A549 (cell line): Measurements from ENCODE around the gene CIAO2B. TPM values are rescaled to one million over a fixed set of nuclear protein-coding genes. Genes with fewer than 3 reads are reported as not detected.

ENCODE experiments used
- ATAC-seq, 2 experiments: fragments of 200-7000 bp in 1 of 2; fragments of >200 bp in 1 of 2; cut with Nextera tagmentation in 1 of 2; cut with Tn5 transposase in 1 of 2; 3 replicates each; pipeline versions ENCODE4 v1.8.0 to v1.9.1; 2018 to 2020; ENCODE audit warnings: mild to moderate bottlenecking in 1 of 2, moderate library complexity in 1 of 2
- CTCF ChIA-PET: fragments of 300-600 bp; sonication (Branson Sonifier 250); formaldehyde crosslinking; extraction: SDS; loops from one replicate; lab custom pipeline; 2021; ENCODE audit warnings: antibody characterized with exemption, inconsistent platforms; lab: Yijun Ruan, JAX
- POLR2A ChIA-PET: fragments of 350-600 bp; formaldehyde crosslinking; extraction: SDS; loops from one replicate; lab custom pipeline; 2021; ENCODE audit warnings: antibody characterized with exemption, inconsistent platforms; lab: Yijun Ruan, JAX
- DNase-seq, 2 experiments: peaks; one replicate each; pipeline versions ENCODE4 v3.0.0 to v3.0.0-alpha.2; 2011 to 2016; ENCODE audit warnings: low read depth in 1 of 2, low spot score in 1 of 2
- FAIRE-seq: peaks from 2 replicates; lab custom pipeline; 2011; peaks lifted over from hg19 to GRCh38; lab: Jason Lieb, UNC
- H3K27ac ChIP-seq, 2 experiments: fragments of >200 bp; sonication (Bioruptor Twin); formaldehyde crosslinking; 3 replicates each; pipeline ENCODE4 v1.5.1; 2016 to 2017
- H3K4me1 ChIP-seq: fragments of >200 bp; sonication (Bioruptor Twin); formaldehyde crosslinking; 3 replicates; pipeline ENCODE4 v1.6.1; 2016
- H3K4me2 ChIP-seq: fragments of >200 bp; sonication (Bioruptor Twin); formaldehyde crosslinking; 3 replicates; pipeline ENCODE4 v1.6.1; 2016
- H3K4me3 ChIP-seq: fragments of >200 bp; sonication (Bioruptor Twin); formaldehyde crosslinking; 3 replicates; pipeline ENCODE4 v1.5.1; 2016
- H3K9me3 ChIP-seq: fragments of >200 bp; sonication (Bioruptor Twin); formaldehyde crosslinking; 3 replicates; pipeline ENCODE4 v1.6.1; 2016
- CEBPB ChIP-seq, 2 experiments: fragments of >200 bp in 1 of 2; sonication (Bioruptor Twin) in 1 of 2; formaldehyde crosslinking in 1 of 2; IDR thresholded peaks; 2 replicates each; pipeline ENCODE4 v1.6.1; 2012 to 2016
- CHD4 ChIP-seq: fragments of 200-600 bp; sonication (generic); IDR thresholded peaks from 2 replicates; pipeline ENCODE4 v1.6.1; 2016; ENCODE audit warnings: antibody characterized with exemption, mild to moderate bottlenecking, borderline replicate concordance
- ESRRA ChIP-seq: fragments of 150-350 bp; IDR thresholded peaks from 2 replicates; pipeline ENCODE4 v1.6.1; 2014; ENCODE audit warnings: mild to moderate bottlenecking, low read length, borderline replicate concordance
- FOSB ChIP-seq: fragments of 250-450 bp; sonication (Bioruptor Pico); IDR thresholded peaks from 2 replicates; pipeline ENCODE4 v1.5.0; 2020; ENCODE audit warnings: mild to moderate bottlenecking, moderate library complexity
- FOXS1 ChIP-seq: fragments of 250-450 bp; sonication (Bioruptor Pico); IDR thresholded peaks from 2 replicates; pipeline ENCODE4 v1.5.0; 2020; ENCODE audit warnings: mild to moderate bottlenecking, moderate library complexity
- HEYL ChIP-seq: fragments of 250-450 bp; sonication (Bioruptor Pico); IDR thresholded peaks from 2 replicates; pipeline ENCODE4 v1.8.0; 2021; ENCODE audit warnings: mild to moderate bottlenecking, moderate library complexity
- HOXA7 ChIP-seq: fragments of 250-450 bp; sonication (Bioruptor Pico); IDR thresholded peaks from 2 replicates; pipeline ENCODE4 v1.5.0; 2020; ENCODE audit warnings: mild to moderate bottlenecking, moderate library complexity
- HOXB5 ChIP-seq: fragments of 250-450 bp; sonication (Bioruptor Pico); IDR thresholded peaks from 2 replicates; pipeline ENCODE4 v1.5.0; 2020; ENCODE audit warnings: mild to moderate bottlenecking, moderate library complexity
- JUN ChIP-seq, 2 experiments: fragments of >200 bp; sonication (Bioruptor Twin); formaldehyde crosslinking; IDR thresholded peaks; 2 replicates in 1 of 2; 3 replicates in 1 of 2; pipeline ENCODE4 v1.6.1; 2016 to 2017
- KDM1A ChIP-seq: fragments of 200-600 bp; sonication (generic); IDR thresholded peaks from 2 replicates; pipeline ENCODE4 v1.6.1; 2016; ENCODE audit warnings: low read depth, mild to moderate bottlenecking
- MAZ ChIP-seq: fragments of 150-350 bp; IDR thresholded peaks from 2 replicates; pipeline ENCODE4 v1.6.1; 2014; ENCODE audit warnings: antibody characterized with exemption, low read depth, low read length, borderline replicate concordance
- MYC ChIP-seq: IDR thresholded peaks from 2 replicates; pipeline ENCODE4 v1.6.1; 2012; ENCODE audit warnings: mild to moderate bottlenecking, inconsistent platforms, low read length, improper control_type of control experiment, borderline replicate concordance
- NPAS2 ChIP-seq: fragments of 250-450 bp; sonication (Bioruptor Pico); IDR thresholded peaks from 2 replicates; pipeline ENCODE4 v1.8.0; 2022; ENCODE audit warnings: mild to moderate bottlenecking, moderate library complexity, borderline replicate concordance
- NR3C1 ChIP-seq: fragments of >200 bp; sonication (Bioruptor Twin); formaldehyde crosslinking; IDR thresholded peaks from 3 replicates; pipeline ENCODE4 v1.6.1; 2017
- PHF8 ChIP-seq: fragments of 200-600 bp; sonication (generic); IDR thresholded peaks from 2 replicates; pipeline ENCODE4 v1.6.1; 2016; ENCODE audit warnings: low read depth, mild to moderate bottlenecking, antibody characterized with exemption, moderate library complexity, borderline replicate concordance
- POLR2A ChIP-seq: IDR thresholded peaks from 2 replicates; pipeline ENCODE4 v1.6.1; 2012; ENCODE audit warnings: mild to moderate bottlenecking, low read length
- RAD21 ChIP-seq, 2 experiments: fragments of >200 bp in 1 of 2; sonication (Bioruptor Twin) in 1 of 2; formaldehyde crosslinking in 1 of 2; IDR thresholded peaks in 1 of 2; conservative IDR thresholded peaks in 1 of 2; 2 replicates in 1 of 2; 3 replicates in 1 of 2; pipeline ENCODE4 v1.6.1; 2012 to 2018; ENCODE audit warnings: inconsistent platforms in 1 of 2
- RCOR1 ChIP-seq: fragments of 150-350 bp; IDR thresholded peaks from 2 replicates; pipeline ENCODE4 v1.6.1; 2014; ENCODE audit warnings: antibody characterized with exemption, low read length, low read depth
- RNF2 ChIP-seq: fragments of 200-600 bp; sonication (generic); IDR thresholded peaks from 2 replicates; pipeline ENCODE4 v1.6.1; 2016; ENCODE audit warnings: low read depth, mild to moderate bottlenecking, antibody characterized with exemption, moderate library complexity, borderline replicate concordance
- SMC3 ChIP-seq: fragments of >200 bp; sonication (Bioruptor Twin); formaldehyde crosslinking; IDR thresholded peaks from 3 replicates; pipeline ENCODE4 v1.6.1; 2018; ENCODE audit warnings: inconsistent platforms
- TP53 ChIP-seq: fragments of 250-450 bp; sonication (Bioruptor Pico); IDR thresholded peaks from 2 replicates; pipeline ENCODE4 v1.5.0; 2021; ENCODE audit warnings: mild to moderate bottlenecking, moderate library complexity
- ZFP36 ChIP-seq: fragments of 450-650 bp; IDR thresholded peaks from 2 replicates; pipeline ENCODE4 v1.6.1; 2014; ENCODE audit warnings: borderline replicate concordance; ENCODE audit not compliant: partially characterized antibody
- WGBS: methylation state at CpG from one replicate; pipeline ENCODE4 v1.1.6; 2017; ENCODE audit errors: missing lambda C conversion rate; 5-methylcytosine and 5-hydroxymethylcytosine counted together
- polyA plus RNA-seq, 4 experiments: library from polyadenylated mRNA; depleted of rRNA in 3 of 4; stranded (reverse); fragments of >200 nt; fragmentation: RNase III in 1 of 4; extraction: RNeasy Plus Mini Kit Qiagen cat#74134 plus additional on column Dnase treatment in 1 of 4; gene quantifications; 2 replicates in 3 of 4; 3 replicates in 1 of 4; pipeline ENCODE4 v1.2.3, GENCODE V29; 2011 to 2017
- TF ChIP-seq, protein P1 (sequence below): fragments of 250-450 bp; sonication (Bioruptor Pico); IDR thresholded peaks from 2 replicates; pipeline ENCODE4 v1.5.0; 2021; ENCODE audit warnings: mild to moderate bottlenecking, moderate library complexity, borderline replicate concordance
- TF ChIP-seq, protein P2 (sequence below): IDR thresholded peaks from 2 replicates; pipeline ENCODE4 v1.6.1; 2012
- TF ChIP-seq, protein P3 (sequence below): fragments of 450-650 bp; IDR thresholded peaks from 2 replicates; pipeline ENCODE4 v1.6.1; 2014; ENCODE audit warnings: antibody characterized with exemption

Gene CIAO2B
- polyA plus RNA-seq, 2 of the 4 experiments (the other 2 are of a cell fraction): 134 to 140 TPM

- no peak for DNase-seq
- FAIRE-seq: no peak
- ChIA-PET CTCF (interaction anchor here (0.5 to 40.8 kb wide), 4 partner anchors 4 to 237 kb away, joined by 4 to 837 read pairs (median 422); partner anchors contain the start of genes CDH16, PDP2 and RRAD), POLR2A (no interaction called here)
- no peak overlapping the region for H3K4me3 ChIP-seq
- H3K4me2 ChIP-seq: no peak overlapping the region
- H3K27ac ChIP-seq: peak overlapping the region in 1 of 2 experiments; percentile 42; a peak in 1 of 6 replicates
- ATAC-seq: no peak
- peaks cover 9% of the 10 kb centered on the region; the same call in 1 of the 3 replicates for H3K4me1 ChIP-seq
- TF ChIP-seq PHF8 (no peak), NR3C1 (no peak), CEBPB (IDR thresholded peaks at IDR 0.05) (no peak), CHD4 (no peak), JUN (IDR thresholded peaks at IDR 0.05) (no peak), KDM1A (no peak), FOSB (CRISPR knock-in tag) (no peak), ZFP36 (no peak), RNF2 (no peak), RCOR1 (no peak)
- TF ChIP-seq, protein P1, sequence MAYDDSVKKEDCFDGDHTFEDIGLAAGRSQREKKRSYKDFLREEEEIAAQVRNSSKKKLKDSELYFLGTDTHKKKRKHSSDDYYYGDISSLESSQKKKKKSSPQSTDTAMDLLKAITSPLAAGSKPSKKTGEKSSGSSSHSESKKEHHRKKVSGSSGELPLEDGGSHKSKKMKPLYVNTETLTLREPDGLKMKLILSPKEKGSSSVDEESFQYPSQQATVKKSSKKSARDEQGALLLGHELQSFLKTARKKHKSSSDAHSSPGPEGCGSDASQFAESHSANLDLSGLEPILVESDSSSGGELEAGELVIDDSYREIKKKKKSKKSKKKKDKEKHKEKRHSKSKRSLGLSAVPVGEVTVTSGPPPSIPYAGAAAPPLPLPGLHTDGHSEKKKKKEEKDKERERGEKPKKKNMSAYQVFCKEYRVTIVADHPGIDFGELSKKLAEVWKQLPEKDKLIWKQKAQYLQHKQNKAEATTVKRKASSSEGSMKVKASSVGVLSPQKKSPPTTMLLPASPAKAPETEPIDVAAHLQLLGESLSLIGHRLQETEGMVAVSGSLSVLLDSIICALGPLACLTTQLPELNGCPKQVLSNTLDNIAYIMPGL (CRISPR knock-in tag): no peak
- TF ChIP-seq, protein P2, sequence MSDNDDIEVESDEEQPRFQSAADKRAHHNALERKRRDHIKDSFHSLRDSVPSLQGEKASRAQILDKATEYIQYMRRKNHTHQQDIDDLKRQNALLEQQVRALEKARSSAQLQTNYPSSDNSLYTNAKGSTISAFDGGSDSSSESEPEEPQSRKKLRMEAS: no peak
- H3K9me3 ChIP-seq: no peaks in the 10 kb centered on the region
- WGBS: 60% methylated on average over 6 of the region's 6 CpGs
These were observed 15.8 kb downstream of the CIAO2B start for GRCh38 chr16:66918355-66918754.

DNA sequence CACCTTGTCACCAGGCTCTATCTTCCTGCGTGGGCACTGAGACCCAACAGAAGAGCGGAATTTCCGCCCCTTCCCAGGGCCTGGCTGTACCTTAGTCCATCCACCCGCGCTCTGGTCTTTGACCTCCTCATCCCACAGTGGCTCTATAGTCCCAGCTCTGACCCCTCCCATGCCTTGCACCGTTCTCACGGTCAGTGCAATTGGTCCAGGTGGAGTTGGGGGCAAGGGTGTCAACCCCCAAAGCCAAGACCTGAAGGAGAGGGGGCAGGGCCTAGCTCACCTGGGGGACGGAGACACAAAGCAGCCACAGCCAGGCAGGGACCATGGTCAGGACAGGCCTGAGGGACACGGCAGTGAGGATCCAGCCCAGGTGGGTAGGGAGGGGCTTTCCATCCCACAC, 16.5 kb downstream of the CIAO2B start:
- 82% methylated on average over 8 of the region's 9 CpGs for WGBS
- H3K4me3 ChIP-seq: no peak overlapping the region
- ATAC-seq: no peak
- CTCF ChIA-PET: interaction anchor here (1.0 to 40.8 kb wide), 5 partner anchors 3 to 237 kb away, joined by 3 to 837 read pairs (median 7); partner anchors contain the start of genes CDH16, PDP2 and RRAD
- POLR2A ChIA-PET: no interaction called here
- no peak overlapping the region for H3K4me2 ChIP-seq
- DNase-seq: no peak
- TF ChIP-seq MAZ: no peak
- no peak for TF ChIP-seq ZFP36
- no peak for TF ChIP-seq SMC3
- TF ChIP-seq HOXA7 (CRISPR knock-in tag): no peak
- no peak for TF ChIP-seq HEYL
- no peak for TF ChIP-seq CHD4
- TF ChIP-seq, protein P3, sequence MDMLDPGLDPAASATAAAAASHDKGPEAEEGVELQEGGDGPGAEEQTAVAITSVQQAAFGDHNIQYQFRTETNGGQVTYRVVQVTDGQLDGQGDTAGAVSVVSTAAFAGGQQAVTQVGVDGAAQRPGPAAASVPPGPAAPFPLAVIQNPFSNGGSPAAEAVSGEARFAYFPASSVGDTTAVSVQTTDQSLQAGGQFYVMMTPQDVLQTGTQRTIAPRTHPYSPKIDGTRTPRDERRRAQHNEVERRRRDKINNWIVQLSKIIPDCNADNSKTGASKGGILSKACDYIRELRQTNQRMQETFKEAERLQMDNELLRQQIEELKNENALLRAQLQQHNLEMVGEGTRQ: no peak
- no peak for TF ChIP-seq MYC
- no peak for TF ChIP-seq TP53 (CRISPR knock-in tag)
- TF ChIP-seq HOXB5 (CRISPR knock-in tag): no peak
- no peak for TF ChIP-seq RNF2
- no peak for FAIRE-seq
- peak overlapping the region in 1 of 2 experiments; percentile 1; a peak in 1 of 6 replicates for H3K27ac ChIP-seq
- no peaks in the 10 kb centered on the region for H3K9me3 ChIP-seq
- H3K4me1 ChIP-seq: peaks cover 9% of the 10 kb centered on the region; the same call in 1 of the 3 replicates

DNA sequence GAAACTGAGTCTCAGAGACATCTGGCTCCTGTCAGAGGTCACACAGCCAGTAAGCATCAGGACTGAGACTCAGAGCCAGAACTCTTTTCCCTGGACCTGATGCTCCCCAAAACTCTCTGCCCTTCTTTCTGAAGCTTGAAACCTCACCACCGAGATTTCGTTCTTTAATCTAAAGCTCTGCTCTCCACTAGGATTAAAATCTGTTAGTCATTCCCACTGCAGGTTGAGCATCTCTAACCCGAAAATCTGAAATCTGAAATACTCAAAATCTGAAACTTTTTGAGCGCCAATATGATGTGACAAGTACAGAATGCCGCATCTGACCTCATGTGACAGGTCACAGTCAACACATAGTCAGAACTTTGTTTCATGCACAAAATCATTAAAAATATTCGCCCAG, 17.7 kb downstream of the CIAO2B start:
- peaks cover 9% of the 10 kb centered on the region; the same call in 1 of the 3 replicates for H3K4me1 ChIP-seq
- 61% methylated on average over 6 of the region's 6 CpGs for WGBS
- no peak overlapping the region for H3K4me2 ChIP-seq
- DNase-seq (no peak), FAIRE-seq (no peak), ATAC-seq (no peak)
- TF ChIP-seq ESRRA (no peak), RAD21 (conservative IDR thresholded peaks at IDR 0.05 in 1 of 2, IDR thresholded peaks at IDR 0.05 in 1 of 2) (no peak), POLR2A (no peak), FOXS1 (CRISPR knock-in tag) (no peak), NPAS2 (CRISPR knock-in tag) (no peak)
- TF ChIP-seq, protein P1 (CRISPR knock-in tag): no peak
- no peak overlapping the region for H3K27ac ChIP-seq
- CTCF ChIA-PET: interaction anchor here (0.7 to 40.8 kb wide), 6 partner anchors 2 to 268 kb away, joined by 3 to 837 read pairs (median 3); partner anchors contain the start of genes CDH16, PDP2 and RRAD
- H3K4me3 ChIP-seq: no peak overlapping the region
- H3K9me3 ChIP-seq: no peaks in the 10 kb centered on the region
- POLR2A ChIA-PET: no interaction called here
